OCI-LY7 (cell line): ENCODE data around the gene DTX1.

Experiments used
- EZH2phosphoT487 ChIP-seq: fragments of 200-600 bp; sonication (generic); IDR thresholded peaks from 2 replicates; pipeline ENCODE4 v1.6.1; 2018; ENCODE audit warnings: low read depth, borderline replicate concordance, mild to moderate bottlenecking, mixed run types, antibody characterized with exemption, low read length, moderate library complexity, mixed read lengths
- TF ChIP-seq, protein P1 (sequence below): fragments of 200-600 bp; sonication (generic); conservative IDR thresholded peaks from 2 replicates; pipeline ENCODE4 v1.5.1; 2014; ENCODE audit warnings: mild to moderate bottlenecking, antibody characterized with exemption, low read length, moderate library complexity, mixed read lengths

- TF ChIP-seq, protein P1, sequence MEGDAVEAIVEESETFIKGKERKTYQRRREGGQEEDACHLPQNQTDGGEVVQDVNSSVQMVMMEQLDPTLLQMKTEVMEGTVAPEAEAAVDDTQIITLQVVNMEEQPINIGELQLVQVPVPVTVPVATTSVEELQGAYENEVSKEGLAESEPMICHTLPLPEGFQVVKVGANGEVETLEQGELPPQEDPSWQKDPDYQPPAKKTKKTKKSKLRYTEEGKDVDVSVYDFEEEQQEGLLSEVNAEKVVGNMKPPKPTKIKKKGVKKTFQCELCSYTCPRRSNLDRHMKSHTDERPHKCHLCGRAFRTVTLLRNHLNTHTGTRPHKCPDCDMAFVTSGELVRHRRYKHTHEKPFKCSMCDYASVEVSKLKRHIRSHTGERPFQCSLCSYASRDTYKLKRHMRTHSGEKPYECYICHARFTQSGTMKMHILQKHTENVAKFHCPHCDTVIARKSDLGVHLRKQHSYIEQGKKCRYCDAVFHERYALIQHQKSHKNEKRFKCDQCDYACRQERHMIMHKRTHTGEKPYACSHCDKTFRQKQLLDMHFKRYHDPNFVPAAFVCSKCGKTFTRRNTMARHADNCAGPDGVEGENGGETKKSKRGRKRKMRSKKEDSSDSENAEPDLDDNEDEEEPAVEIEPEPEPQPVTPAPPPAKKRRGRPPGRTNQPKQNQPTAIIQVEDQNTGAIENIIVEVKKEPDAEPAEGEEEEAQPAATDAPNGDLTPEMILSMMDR = no peak
- TF ChIP-seq EZH2phosphoT487 = no peak
Observed at GRCh38 chr12:113061061-113061694, 4.6 kb downstream of the DTX1 start.
